Measurements from ENCODE around the gene GSK3A. TPM values are rescaled to one million over a fixed set of nuclear protein-coding genes. Genes with fewer than 3 reads are reported as not detected.

GSK3A gene
- total RNA-seq, 1 experiment from 2014 or later, result 50.8 TPM

DNA sequence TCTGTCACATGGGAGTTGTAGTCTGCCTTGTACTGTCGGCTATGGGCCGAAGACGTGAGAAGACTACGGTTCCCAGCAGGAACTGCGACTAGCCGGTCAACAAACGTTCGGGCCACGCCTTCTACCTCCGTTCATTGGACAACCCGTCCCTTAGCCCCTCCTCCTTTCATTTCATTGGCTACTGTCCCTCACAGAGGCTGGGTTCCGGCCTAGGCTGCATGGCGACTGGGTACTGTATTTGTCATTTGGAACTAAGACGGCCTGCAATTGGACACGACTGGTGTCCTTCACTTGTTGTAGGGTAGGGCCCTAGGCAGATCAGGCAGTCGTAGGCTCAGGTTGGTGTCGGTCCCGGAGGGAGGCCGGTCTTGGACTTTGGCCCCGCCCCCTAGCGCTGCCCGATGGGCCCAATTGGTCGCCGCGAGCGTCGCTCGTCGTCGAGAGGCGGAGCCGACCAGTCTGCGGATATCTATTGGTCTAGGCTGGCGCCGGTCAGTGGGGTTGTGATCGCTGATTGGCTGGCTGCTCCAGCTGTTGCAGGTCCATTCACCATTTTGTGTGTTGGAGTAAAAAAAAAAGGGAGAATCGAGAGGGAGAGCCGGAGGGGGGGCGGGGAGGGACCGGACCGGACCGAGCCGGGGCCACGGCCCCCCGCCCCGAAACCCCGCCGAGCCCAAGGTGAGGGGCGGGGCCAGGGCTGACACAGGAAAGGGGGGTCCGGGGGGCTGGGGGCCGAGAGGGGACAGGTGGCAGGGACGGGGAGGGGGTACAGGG, 26.5 kb upstream of the GSK3A start, which contains the start of gene CIC:
CIC (plus strand) TSS at position 549 of the 774 bp plus-strand sequence. CDS start 2,532 bp downstream, outside the sequence.
- Mint-ChIP-seq H3K4me1 (peaks cover 22% of the 10 kb centered on the region), H3K36me3 (no peaks in the 10 kb centered on the region), H3K27me3 (ENCODE audit: low read depth) (peaks cover 13% of the 10 kb centered on the region), H3K9me3 (no peaks in the 10 kb centered on the region), H3K27ac (peak within 1 kb of the TSS; percentile 73), H3K4me3 (peak within 1 kb of the TSS; percentile 80; the same call in 1 of the 2 replicates)
- POLR2A ChIA-PET, result interaction anchor here (1.2 to 1.5 kb wide), 2 partner anchors 11 to 26 kb away, joined by 3 to 5 read pairs; no protein-coding TSS in a partner anchor
- CTCF ChIA-PET, result interaction anchor here (0.7 to 3.2 kb wide), 3 partner anchors 11 to 83 kb away, joined by 3 to 21 read pairs (median 4); no protein-coding TSS in a partner anchor
- TF ChIP-seq, protein P1, sequence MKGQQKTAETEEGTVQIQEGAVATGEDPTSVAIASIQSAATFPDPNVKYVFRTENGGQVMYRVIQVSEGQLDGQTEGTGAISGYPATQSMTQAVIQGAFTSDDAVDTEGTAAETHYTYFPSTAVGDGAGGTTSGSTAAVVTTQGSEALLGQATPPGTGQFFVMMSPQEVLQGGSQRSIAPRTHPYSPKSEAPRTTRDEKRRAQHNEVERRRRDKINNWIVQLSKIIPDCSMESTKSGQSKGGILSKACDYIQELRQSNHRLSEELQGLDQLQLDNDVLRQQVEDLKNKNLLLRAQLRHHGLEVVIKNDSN (CRISPR knock-in tag; IDR thresholded peaks at IDR 0.05), result no peak
- peak; percentile 98 for TF ChIP-seq SP1 (CRISPR knock-in tag; conservative IDR thresholded peaks at IDR 0.05)
- peak; percentile 72 for TF ChIP-seq FOXK1 (CRISPR knock-in tag; IDR thresholded peaks at IDR 0.05)
- TF ChIP-seq, protein P2, sequence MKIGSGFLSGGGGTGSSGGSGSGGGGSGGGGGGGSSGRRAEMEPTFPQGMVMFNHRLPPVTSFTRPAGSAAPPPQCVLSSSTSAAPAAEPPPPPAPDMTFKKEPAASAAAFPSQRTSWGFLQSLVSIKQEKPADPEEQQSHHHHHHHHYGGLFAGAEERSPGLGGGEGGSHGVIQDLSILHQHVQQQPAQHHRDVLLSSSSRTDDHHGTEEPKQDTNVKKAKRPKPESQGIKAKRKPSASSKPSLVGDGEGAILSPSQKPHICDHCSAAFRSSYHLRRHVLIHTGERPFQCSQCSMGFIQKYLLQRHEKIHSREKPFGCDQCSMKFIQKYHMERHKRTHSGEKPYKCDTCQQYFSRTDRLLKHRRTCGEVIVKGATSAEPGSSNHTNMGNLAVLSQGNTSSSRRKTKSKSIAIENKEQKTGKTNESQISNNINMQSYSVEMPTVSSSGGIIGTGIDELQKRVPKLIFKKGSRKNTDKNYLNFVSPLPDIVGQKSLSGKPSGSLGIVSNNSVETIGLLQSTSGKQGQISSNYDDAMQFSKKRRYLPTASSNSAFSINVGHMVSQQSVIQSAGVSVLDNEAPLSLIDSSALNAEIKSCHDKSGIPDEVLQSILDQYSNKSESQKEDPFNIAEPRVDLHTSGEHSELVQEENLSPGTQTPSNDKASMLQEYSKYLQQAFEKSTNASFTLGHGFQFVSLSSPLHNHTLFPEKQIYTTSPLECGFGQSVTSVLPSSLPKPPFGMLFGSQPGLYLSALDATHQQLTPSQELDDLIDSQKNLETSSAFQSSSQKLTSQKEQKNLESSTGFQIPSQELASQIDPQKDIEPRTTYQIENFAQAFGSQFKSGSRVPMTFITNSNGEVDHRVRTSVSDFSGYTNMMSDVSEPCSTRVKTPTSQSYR (CRISPR knock-in tag; IDR thresholded peaks at IDR 0.05), result no peak
- no peak for TF ChIP-seq ETV6 (CRISPR knock-in tag; IDR thresholded peaks at IDR 0.05)
- TF ChIP-seq ELF4 (CRISPR knock-in tag; IDR thresholded peaks at IDR 0.05; ENCODE audit: low read depth), result no peak
- no peak for TF ChIP-seq PRRX2 (CRISPR knock-in tag; IDR thresholded peaks at IDR 0.05)
- TF ChIP-seq, protein P3, sequence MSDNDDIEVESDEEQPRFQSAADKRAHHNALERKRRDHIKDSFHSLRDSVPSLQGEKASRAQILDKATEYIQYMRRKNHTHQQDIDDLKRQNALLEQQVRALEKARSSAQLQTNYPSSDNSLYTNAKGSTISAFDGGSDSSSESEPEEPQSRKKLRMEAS (CRISPR knock-in tag; IDR thresholded peaks at IDR 0.05), result no peak
- TF ChIP-seq NFYB (CRISPR knock-in tag; conservative IDR thresholded peaks at IDR 0.05; ENCODE audit: low read depth), result peak; percentile 99
- TF ChIP-seq ZNF232 (CRISPR knock-in tag; IDR thresholded peaks at IDR 0.05), result no peak
- no peak for TF ChIP-seq FOXP1 (CRISPR knock-in tag; IDR thresholded peaks at IDR 0.05; ENCODE audit: borderline replicate concordance)
- ATAC-seq (peak; percentile 94), DNase-seq (ENCODE audit: low spot score) (peak; percentile 100)

DNA sequence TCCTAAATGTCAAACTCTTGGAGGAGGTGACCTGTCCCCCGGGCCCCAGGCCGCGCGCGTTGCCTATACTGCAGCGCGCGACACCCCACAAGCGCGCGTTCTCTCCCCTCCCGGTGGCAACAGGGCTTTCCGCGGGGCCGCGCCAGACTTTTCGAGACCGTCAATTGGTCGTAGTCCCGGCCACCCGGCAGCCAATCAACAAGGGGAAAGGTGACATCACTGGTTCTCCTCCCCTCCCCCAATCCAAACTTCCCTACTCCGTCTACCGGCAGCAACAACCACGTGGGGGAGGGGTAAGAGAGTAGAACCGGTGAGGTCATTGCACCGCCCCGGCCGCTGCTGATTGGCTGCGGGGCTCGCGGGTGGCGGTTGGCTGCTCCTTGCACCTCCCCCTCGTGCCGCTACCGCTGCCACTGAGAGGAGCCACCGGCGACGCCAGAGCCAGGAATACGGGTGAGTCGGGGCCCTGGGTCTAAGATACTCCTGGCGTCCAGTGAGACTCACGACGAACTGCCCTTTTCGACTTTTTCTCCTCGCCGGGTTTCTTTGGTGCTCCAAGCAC, 25.8 kb upstream of the GSK3A start:
- peak overlapping the region; percentile 73 for H3K27ac Mint-ChIP-seq
- H3K4me1 Mint-ChIP-seq, result peaks cover 22% of the 10 kb centered on the region
- CTCF ChIA-PET, result interaction anchor here (0.6 to 1.0 kb wide), 2 partner anchors 11 to 12 kb away, joined by 4 read pairs; no protein-coding TSS in a partner anchor
- DNase-seq (ENCODE audit: low spot score) (peak; percentile 98), ATAC-seq (peak; percentile 64)
- H3K9me3 Mint-ChIP-seq, result no peaks in the 10 kb centered on the region
- H3K27me3 Mint-ChIP-seq (ENCODE audit: low read depth), result peaks cover 18% of the 10 kb centered on the region
- POLR2A ChIA-PET, result interaction anchor here (0.9 to 1.4 kb wide), 2 partner anchors 13 to 17 kb away, joined by 3 to 4 read pairs; partner anchors contain the start of gene ERF
- no peak overlapping the region for H3K4me3 Mint-ChIP-seq
- H3K36me3 Mint-ChIP-seq, result no peaks in the 10 kb centered on the region
- peak; percentile 3; the same call in 1 of the 2 replicates for TF ChIP-seq FOXP1 (CRISPR knock-in tag; IDR thresholded peaks at IDR 0.05; ENCODE audit: borderline replicate concordance)
- TF ChIP-seq, protein P4, sequence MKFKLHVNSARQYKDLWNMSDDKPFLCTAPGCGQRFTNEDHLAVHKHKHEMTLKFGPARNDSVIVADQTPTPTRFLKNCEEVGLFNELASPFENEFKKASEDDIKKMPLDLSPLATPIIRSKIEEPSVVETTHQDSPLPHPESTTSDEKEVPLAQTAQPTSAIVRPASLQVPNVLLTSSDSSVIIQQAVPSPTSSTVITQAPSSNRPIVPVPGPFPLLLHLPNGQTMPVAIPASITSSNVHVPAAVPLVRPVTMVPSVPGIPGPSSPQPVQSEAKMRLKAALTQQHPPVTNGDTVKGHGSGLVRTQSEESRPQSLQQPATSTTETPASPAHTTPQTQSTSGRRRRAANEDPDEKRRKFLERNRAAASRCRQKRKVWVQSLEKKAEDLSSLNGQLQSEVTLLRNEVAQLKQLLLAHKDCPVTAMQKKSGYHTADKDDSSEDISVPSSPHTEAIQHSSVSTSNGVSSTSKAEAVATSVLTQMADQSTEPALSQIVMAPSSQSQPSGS (CRISPR knock-in tag; IDR thresholded peaks at IDR 0.05; ENCODE audit: borderline replicate concordance, low read depth), result peak; percentile 92
- TF ChIP-seq JUN (CRISPR knock-in tag; IDR thresholded peaks at IDR 0.05), result peak; percentile 79; the same call in 1 of the 2 replicates
- TF ChIP-seq, protein P5, sequence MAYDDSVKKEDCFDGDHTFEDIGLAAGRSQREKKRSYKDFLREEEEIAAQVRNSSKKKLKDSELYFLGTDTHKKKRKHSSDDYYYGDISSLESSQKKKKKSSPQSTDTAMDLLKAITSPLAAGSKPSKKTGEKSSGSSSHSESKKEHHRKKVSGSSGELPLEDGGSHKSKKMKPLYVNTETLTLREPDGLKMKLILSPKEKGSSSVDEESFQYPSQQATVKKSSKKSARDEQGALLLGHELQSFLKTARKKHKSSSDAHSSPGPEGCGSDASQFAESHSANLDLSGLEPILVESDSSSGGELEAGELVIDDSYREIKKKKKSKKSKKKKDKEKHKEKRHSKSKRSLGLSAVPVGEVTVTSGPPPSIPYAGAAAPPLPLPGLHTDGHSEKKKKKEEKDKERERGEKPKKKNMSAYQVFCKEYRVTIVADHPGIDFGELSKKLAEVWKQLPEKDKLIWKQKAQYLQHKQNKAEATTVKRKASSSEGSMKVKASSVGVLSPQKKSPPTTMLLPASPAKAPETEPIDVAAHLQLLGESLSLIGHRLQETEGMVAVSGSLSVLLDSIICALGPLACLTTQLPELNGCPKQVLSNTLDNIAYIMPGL (CRISPR knock-in tag; IDR thresholded peaks at IDR 0.05), result 0 out of 2 replicates have a peak, but pooled peaks have one; percentile 32
- TF ChIP-seq, protein P3 (CRISPR knock-in tag; IDR thresholded peaks at IDR 0.05), result peak; percentile 81
- TF ChIP-seq, protein P2 (CRISPR knock-in tag; IDR thresholded peaks at IDR 0.05), result peak; percentile 97
- no peak for TF ChIP-seq KAT7 (CRISPR knock-in tag; IDR thresholded peaks at IDR 0.05; ENCODE audit: borderline replicate concordance)
- TF ChIP-seq, protein P6, sequence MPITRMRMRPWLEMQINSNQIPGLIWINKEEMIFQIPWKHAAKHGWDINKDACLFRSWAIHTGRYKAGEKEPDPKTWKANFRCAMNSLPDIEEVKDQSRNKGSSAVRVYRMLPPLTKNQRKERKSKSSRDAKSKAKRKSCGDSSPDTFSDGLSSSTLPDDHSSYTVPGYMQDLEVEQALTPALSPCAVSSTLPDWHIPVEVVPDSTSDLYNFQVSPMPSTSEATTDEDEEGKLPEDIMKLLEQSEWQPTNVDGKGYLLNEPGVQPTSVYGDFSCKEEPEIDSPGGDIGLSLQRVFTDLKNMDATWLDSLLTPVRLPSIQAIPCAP (CRISPR knock-in tag; IDR thresholded peaks at IDR 0.05), result no peak
- TF ChIP-seq RORB (CRISPR knock-in tag; IDR thresholded peaks at IDR 0.05), result no peak
- 0 out of 2 replicates have a peak, but pooled peaks have one; percentile 71 for TF ChIP-seq CREM (CRISPR knock-in tag; IDR thresholded peaks at IDR 0.05)
- peak; percentile 59; the same call in 1 of the 2 replicates for TF ChIP-seq MYBL2 (CRISPR knock-in tag; IDR thresholded peaks at IDR 0.05)

Measured in WTC11 (cell line).